Frontal cortex (tissue), 4 donors: ENCODE measurements around the gene RAPGEF1. TPM values are rescaled to one million over a fixed set of nuclear protein-coding genes. Genes with fewer than 3 reads are reported as not detected.

ENCODE experiments used
- DNase-seq, 2 donors: peaks; one replicate each; pipeline ENCODE4 v3.0.0; 2012; ENCODE audit warnings: low spot score in 2 of 2
- FAIRE-seq: peaks from 2 replicates; lab custom pipeline; 2012; peaks lifted over from hg19 to GRCh38; lab: Jason Lieb, UNC
- total RNA-seq: library from RNA; depleted of rRNA; stranded (reverse); fragments of >200 nt; gene quantifications from one replicate; pipeline ENCODE4 v1.2.3, GENCODE V29; 2014
- donor health status: control.
- donor health status: control.
- donor health status: control.

Gene RAPGEF1
- total RNA-seq, 1 donor from 2014 or later, result 28.1 TPM

- DNase-seq (no peak), FAIRE-seq (no peak)
These were observed 120.2 kb downstream of the RAPGEF1 start for GRCh38 chr9:131619680-131620079.

GRCh38 chr9:131618785-131619184 lies 121.1 kb downstream of the RAPGEF1 start:
- DNase-seq (no peak), FAIRE-seq (no peak)

- DNase-seq (no peak), FAIRE-seq (no peak)
These were observed 121.8 kb downstream of the RAPGEF1 start for GRCh38 chr9:131618071-131618479.

GRCh38 chr9:131617611-131618010 lies 122.3 kb downstream of the RAPGEF1 start:
- no peak for DNase-seq
- FAIRE-seq, result no peak

GRCh38 chr9:131616983-131617604 lies 122.8 kb downstream of the RAPGEF1 start:
- DNase-seq, result no peak
- FAIRE-seq, result no peak

- FAIRE-seq, result no peak
- no peak for DNase-seq
These were observed 125.4 kb downstream of the RAPGEF1 start for GRCh38 chr9:131614340-131614915.

- DNase-seq, result no peak
- no peak for FAIRE-seq
These were observed 126.0 kb downstream of the RAPGEF1 start for GRCh38 chr9:131613921-131614320.

GRCh38 chr9:131612851-131613250 lies 127.0 kb downstream of the RAPGEF1 start:
- DNase-seq, result no peak
- FAIRE-seq, result no peak

- FAIRE-seq (no peak), DNase-seq (no peak)
These were observed 128.1 kb downstream of the RAPGEF1 start for GRCh38 chr9:131611586-131612315.

GRCh38 chr9:131610231-131610761 lies 129.6 kb downstream of the RAPGEF1 start:
- FAIRE-seq (no peak), DNase-seq (peak in 1 of 2 donors; percentile 29)

- DNase-seq, result peak in 1 of 2 donors; percentile 56
- FAIRE-seq, result no peak
These were observed 130.6 kb downstream of the RAPGEF1 start for GRCh38 chr9:131609099-131609830.

- FAIRE-seq (no peak), DNase-seq (peak in 1 of 2 donors; percentile 62)
These were observed 131.3 kb downstream of the RAPGEF1 start for GRCh38 chr9:131608493-131609037.

GRCh38 chr9:131607591-131607990 lies 132.3 kb downstream of the RAPGEF1 start:
- FAIRE-seq (no peak), DNase-seq (no peak)

GRCh38 chr9:131606896-131607567 lies 132.8 kb downstream of the RAPGEF1 start:
- FAIRE-seq (no peak), DNase-seq (no peak)

- DNase-seq (no peak), FAIRE-seq (no peak)
These were observed 133.9 kb downstream of the RAPGEF1 start for GRCh38 chr9:131605770-131606590.

- DNase-seq, result no peak
- FAIRE-seq, result no peak
These were observed 136.0 kb downstream of the RAPGEF1 start for GRCh38 chr9:131603711-131604439.

GRCh38 chr9:131603199-131603598 lies 136.7 kb downstream of the RAPGEF1 start:
- DNase-seq (no peak), FAIRE-seq (no peak)

- no peak for FAIRE-seq
- no peak for DNase-seq
These were observed 138.1 kb downstream of the RAPGEF1 start for GRCh38 chr9:131601683-131602181.
